ENCODE data around the gene ABLIM1.

ABLIM1 gene

DNA sequence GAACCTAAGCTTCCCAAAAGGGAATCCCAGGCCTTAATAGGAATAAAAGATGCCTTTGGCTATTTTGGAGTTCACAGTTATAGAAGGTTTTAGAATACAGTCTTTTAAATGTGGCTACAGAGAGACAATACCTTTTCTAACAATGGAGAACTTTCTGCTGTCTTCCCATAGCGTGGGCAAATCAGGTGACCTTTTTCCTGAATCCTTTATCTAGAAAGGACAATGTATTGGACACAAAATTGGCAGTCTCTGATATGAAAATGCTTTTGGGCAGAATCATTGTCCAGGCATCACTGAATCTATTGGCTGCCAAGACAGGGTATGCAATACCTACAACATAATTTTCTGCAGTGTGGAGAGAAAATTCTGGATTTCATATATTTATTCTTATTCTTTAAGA is 7.8 kb upstream of the ABLIM1 start:
- TF ChIP-seq, protein P1, sequence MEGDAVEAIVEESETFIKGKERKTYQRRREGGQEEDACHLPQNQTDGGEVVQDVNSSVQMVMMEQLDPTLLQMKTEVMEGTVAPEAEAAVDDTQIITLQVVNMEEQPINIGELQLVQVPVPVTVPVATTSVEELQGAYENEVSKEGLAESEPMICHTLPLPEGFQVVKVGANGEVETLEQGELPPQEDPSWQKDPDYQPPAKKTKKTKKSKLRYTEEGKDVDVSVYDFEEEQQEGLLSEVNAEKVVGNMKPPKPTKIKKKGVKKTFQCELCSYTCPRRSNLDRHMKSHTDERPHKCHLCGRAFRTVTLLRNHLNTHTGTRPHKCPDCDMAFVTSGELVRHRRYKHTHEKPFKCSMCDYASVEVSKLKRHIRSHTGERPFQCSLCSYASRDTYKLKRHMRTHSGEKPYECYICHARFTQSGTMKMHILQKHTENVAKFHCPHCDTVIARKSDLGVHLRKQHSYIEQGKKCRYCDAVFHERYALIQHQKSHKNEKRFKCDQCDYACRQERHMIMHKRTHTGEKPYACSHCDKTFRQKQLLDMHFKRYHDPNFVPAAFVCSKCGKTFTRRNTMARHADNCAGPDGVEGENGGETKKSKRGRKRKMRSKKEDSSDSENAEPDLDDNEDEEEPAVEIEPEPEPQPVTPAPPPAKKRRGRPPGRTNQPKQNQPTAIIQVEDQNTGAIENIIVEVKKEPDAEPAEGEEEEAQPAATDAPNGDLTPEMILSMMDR (IDR thresholded peaks at IDR 0.05; ENCODE audit: low read depth, low read length), result no peak
- no peak for DNase-seq (ENCODE audit: extremely low read depth, low read depth)

DNA sequence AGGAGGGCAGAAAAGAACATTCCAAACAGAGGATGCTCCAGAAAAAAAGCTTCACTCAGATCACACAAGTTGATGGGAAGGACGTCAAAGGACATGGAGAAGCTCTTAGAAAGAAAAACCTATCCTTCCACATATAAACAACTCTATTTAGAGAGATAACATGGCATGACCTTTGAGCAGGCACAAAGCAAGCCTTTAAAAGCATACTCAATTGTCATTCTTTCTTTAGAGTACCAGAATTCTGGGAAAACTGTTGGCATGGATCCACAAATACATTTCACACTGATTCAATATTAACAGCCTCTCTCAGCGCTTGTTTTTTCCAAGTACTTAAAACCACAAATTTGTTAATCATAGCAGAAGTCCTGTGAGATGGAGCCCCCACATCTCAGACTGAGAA is 7.3 kb upstream of the ABLIM1 start:
- DNase-seq (ENCODE audit: extremely low read depth, low read depth), result no peak

DNA sequence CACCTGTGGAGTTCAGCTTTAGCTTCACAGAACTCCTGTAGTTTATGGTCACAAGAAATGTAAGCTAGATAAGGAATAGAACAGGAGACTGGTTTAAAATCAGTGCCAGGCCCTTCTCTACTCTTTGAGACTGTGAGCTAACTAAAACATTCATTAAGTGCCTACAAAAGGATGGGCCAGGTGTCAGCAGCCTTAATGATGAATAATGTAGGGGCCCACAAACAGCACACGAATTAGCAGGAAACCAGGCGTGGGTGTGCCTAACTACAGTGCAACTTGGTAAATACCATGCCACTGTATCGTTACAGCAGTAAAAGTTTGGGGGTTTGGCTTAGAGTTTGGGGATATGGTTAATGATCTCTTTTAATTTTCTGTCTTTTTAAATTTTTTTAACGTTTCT is 6.1 kb upstream of the ABLIM1 start:
- TF ChIP-seq, protein P1 (IDR thresholded peaks at IDR 0.05; ENCODE audit: low read depth, low read length), result no peak
- no peak for DNase-seq (ENCODE audit: extremely low read depth, low read depth)

More for the DNA sequence above, 7.3 kb upstream of the ABLIM1 start:
- TF ChIP-seq, protein P1 (IDR thresholded peaks at IDR 0.05; ENCODE audit: low read depth, low read length), result no peak

DNA sequence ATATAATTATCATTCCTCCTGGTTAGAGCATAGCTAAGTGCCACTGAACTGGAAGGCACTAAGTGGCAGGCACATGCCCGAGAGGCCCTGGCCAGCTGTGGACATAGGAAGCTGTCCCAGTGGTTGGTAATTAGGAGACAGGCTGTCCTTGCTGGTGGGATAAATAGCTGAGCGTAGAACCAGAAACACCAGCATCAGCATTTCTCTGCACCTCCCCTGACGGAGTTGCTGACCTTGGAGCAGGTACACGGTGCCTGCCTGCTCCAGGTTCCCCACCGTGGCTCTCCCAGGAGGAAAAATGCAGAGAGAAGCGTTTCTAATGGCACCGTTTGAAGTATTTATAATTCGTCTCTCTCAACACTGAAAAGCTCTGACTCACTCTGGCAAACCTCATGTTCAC is 5.6 kb upstream of the ABLIM1 start:
- DNase-seq (ENCODE audit: extremely low read depth, low read depth), result no peak
- TF ChIP-seq, protein P1 (IDR thresholded peaks at IDR 0.05; ENCODE audit: low read depth, low read length), result no peak

DNA sequence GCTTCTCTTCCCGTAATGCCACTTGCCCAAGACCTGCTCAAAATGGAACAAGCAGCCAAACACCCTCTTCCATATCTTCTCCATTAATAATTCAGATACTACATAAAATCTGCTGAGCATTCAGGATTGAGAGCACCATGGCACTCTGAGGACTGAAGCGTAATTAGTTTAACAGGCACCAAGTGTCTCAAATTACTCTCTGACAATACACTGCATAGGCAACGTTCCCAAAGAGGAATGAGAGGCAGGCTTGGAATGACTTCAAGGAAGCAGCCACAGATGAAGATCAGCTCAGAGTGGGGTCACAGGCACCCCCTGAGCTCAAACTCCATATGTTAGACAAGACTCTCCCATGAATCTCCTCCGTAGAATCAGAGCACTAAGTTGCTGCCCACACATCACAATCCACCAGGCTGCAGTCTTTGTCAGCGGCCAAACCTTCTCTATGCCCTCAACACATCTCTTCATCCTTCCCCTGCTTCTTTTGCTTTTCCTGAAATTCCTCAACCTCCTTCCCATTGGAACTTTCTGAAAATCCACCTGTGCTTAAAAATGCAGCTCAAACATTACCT is 4.7 kb upstream of the ABLIM1 start:
- DNase-seq (ENCODE audit: extremely low read depth, low read depth), result no peak
- TF ChIP-seq, protein P1 (IDR thresholded peaks at IDR 0.05; ENCODE audit: low read depth, low read length), result no peak

DNA sequence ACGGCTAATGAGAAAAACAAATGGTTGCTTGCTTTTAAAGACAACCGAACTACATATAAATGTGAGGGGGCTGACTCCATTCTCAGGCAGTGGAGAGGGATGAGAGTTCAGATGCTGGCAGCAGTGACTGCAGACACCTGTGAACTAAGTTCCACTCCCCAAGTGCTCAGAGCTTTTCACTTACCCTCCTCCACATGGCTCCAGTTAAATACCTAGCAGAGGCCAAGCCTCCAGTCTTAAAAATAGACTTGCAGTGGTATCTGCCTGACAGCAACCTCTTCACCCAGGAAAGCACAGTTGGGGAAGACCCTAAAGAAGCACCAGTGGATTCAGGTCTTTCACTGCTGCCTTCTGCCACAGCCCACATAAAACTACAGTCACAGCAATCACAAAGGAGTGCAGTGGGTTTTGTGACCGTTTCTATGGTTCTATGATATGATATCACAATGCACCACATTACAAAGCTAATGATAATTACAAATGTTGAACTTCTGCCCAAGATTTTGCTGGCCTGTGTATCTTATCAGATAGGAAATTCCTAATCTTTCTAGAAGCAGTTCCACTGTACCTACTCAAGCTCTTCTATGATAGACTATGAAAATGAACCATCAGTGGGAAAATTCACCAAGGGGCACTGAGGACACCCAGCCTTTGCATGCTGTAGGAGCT is 3.3 kb upstream of the ABLIM1 start:
- no peak for DNase-seq (ENCODE audit: extremely low read depth, low read depth)

DNA sequence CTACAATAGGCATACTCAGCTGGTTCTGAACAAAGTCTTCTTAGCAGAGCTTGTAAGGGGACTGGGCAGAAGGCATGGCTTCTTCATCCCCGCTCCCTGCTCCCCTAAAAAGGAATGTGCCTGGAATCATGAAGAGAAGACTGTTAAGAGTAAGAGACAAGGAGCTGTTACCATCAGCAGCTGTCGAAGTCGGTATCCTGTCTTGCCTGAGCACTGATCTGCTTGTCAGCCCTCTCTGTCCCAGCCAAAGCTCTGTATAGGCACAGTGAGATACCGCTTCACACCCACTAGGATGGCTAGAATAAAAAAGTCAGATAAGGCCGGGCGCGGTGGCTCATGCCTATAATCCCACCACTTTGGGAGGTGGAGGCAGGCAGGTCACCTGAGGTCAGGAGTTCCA is 2.4 kb downstream of the ABLIM1 start:
- DNase-seq (ENCODE audit: extremely low read depth, low read depth), result no peak
- TF ChIP-seq, protein P1 (IDR thresholded peaks at IDR 0.05; ENCODE audit: low read depth, low read length), result no peak

More for the DNA sequence above, 3.3 kb upstream of the ABLIM1 start:
- TF ChIP-seq, protein P1 (IDR thresholded peaks at IDR 0.05; ENCODE audit: low read depth, low read length), result no peak

Measured in AG09319 (cell line).